Measurements from ENCODE around the gene NACC1.

NACC1 gene

GRCh38 chr19:13103581-13104359, 14.3 kb upstream of the NACC1 start:
- DNase-seq (ENCODE audit: low read depth) = peak; percentile 80
- no peak for TF ChIP-seq CTCF (IDR thresholded peaks at IDR 0.05; ENCODE audit: low read depth, low read length)
- TF ChIP-seq MAX (IDR thresholded peaks at IDR 0.05; ENCODE audit: low read depth, low read length) = no peak
- no peak for TF ChIP-seq MYC (IDR thresholded peaks at IDR 0.05; ENCODE audit: low read depth, low read length)
- TF ChIP-seq POLR2A (IDR thresholded peaks at IDR 0.05; ENCODE audit: extremely low read depth, insufficient read length) = no peak
- H3K4me3 ChIP-seq (ENCODE audit: low read depth, low read length) = peak overlapping the region; percentile 98

GRCh38 chr19:13104360-13104847, 13.7 kb upstream of the NACC1 start:
- TF ChIP-seq CTCF (IDR thresholded peaks at IDR 0.05; ENCODE audit: low read depth, low read length) (peak; percentile 57), MYC (IDR thresholded peaks at IDR 0.05; ENCODE audit: low read depth, low read length) (peak; percentile 88), POLR2A (IDR thresholded peaks at IDR 0.05; ENCODE audit: extremely low read depth, insufficient read length) (no peak), MAX (IDR thresholded peaks at IDR 0.05; ENCODE audit: low read depth, low read length) (peak; percentile 90)
- no peak overlapping the region for H3K4me3 ChIP-seq (ENCODE audit: low read depth, low read length)
- DNase-seq (ENCODE audit: low read depth) = peak; percentile 82

- H3K4me3 ChIP-seq (ENCODE audit: low read depth, low read length) = no peak overlapping the region
- no peak for TF ChIP-seq CTCF (IDR thresholded peaks at IDR 0.05; ENCODE audit: low read depth, low read length)
- TF ChIP-seq MYC (IDR thresholded peaks at IDR 0.05; ENCODE audit: low read depth, low read length) = no peak
- no peak for TF ChIP-seq MAX (IDR thresholded peaks at IDR 0.05; ENCODE audit: low read depth, low read length)
- no peak for TF ChIP-seq POLR2A (IDR thresholded peaks at IDR 0.05; ENCODE audit: extremely low read depth, insufficient read length)
- DNase-seq (ENCODE audit: low read depth) = no peak
Observed at GRCh38 chr19:13104848-13105711, 13.0 kb upstream of the NACC1 start.

- DNase-seq (ENCODE audit: low read depth) = no peak
- no peak overlapping the region for H3K4me3 ChIP-seq (ENCODE audit: low read depth, low read length)
- TF ChIP-seq MAX (IDR thresholded peaks at IDR 0.05; ENCODE audit: low read depth, low read length) = no peak
- no peak for TF ChIP-seq POLR2A (IDR thresholded peaks at IDR 0.05; ENCODE audit: extremely low read depth, insufficient read length)
- TF ChIP-seq MYC (IDR thresholded peaks at IDR 0.05; ENCODE audit: low read depth, low read length) = no peak
- TF ChIP-seq CTCF (IDR thresholded peaks at IDR 0.05; ENCODE audit: low read depth, low read length) = no peak
Observed at GRCh38 chr19:13109361-13110098, 8.5 kb upstream of the NACC1 start.

- H3K4me3 ChIP-seq (ENCODE audit: low read depth, low read length) = no peak overlapping the region
- TF ChIP-seq CTCF (IDR thresholded peaks at IDR 0.05; ENCODE audit: low read depth, low read length) = no peak
- no peak for TF ChIP-seq POLR2A (IDR thresholded peaks at IDR 0.05; ENCODE audit: extremely low read depth, insufficient read length)
- TF ChIP-seq MYC (IDR thresholded peaks at IDR 0.05; ENCODE audit: low read depth, low read length) = no peak
- no peak for DNase-seq (ENCODE audit: low read depth)
Observed at GRCh38 chr19:13110099-13110610, 7.9 kb upstream of the NACC1 start.

All from NB4 (cell line).